Loucy (cell line): ENCODE measurements around the gene WDR33.

ENCODE experiments used
- CTCF ChIP-seq: fragments of 200-600 bp; sonication (generic); conservative IDR thresholded peaks from 2 replicates; pipeline ENCODE4 v1.5.1; 2014; ENCODE audit warnings: mild to moderate bottlenecking, antibody characterized with exemption, low read length
- EZH2phosphoT487 ChIP-seq: fragments of 200-600 bp; IDR thresholded peaks from 2 replicates; pipeline ENCODE4 v1.6.1; 2018; ENCODE audit warnings: antibody characterized with exemption, mild to moderate bottlenecking, moderate library complexity, borderline replicate concordance

- TF ChIP-seq CTCF (no peak), EZH2phosphoT487 (no peak)
These were observed 146.1 kb downstream of the WDR33 start for GRCh38 chr2:127664895-127665225.
